OCI-LY7 (cell line): ENCODE data around the gene PRKG1.
"Not testable (repeated sequence)": the region's sequence is repeated elsewhere in the genome, so short reads cannot be mapped to it uniquely, and the experiment has no call there.

Experiments used
- EZH2phosphoT487 ChIP-seq: fragments of 200-600 bp; sonication (generic); IDR thresholded peaks from 2 replicates; pipeline ENCODE4 v1.6.1; 2018; ENCODE audit warnings: low read depth, borderline replicate concordance, mild to moderate bottlenecking, mixed run types, antibody characterized with exemption, low read length, moderate library complexity, mixed read lengths
- TF ChIP-seq, protein P1 (sequence below): fragments of 200-600 bp; sonication (generic); conservative IDR thresholded peaks from 2 replicates; pipeline ENCODE4 v1.5.1; 2014; ENCODE audit warnings: mild to moderate bottlenecking, antibody characterized with exemption, low read length, moderate library complexity, mixed read lengths

DNA sequence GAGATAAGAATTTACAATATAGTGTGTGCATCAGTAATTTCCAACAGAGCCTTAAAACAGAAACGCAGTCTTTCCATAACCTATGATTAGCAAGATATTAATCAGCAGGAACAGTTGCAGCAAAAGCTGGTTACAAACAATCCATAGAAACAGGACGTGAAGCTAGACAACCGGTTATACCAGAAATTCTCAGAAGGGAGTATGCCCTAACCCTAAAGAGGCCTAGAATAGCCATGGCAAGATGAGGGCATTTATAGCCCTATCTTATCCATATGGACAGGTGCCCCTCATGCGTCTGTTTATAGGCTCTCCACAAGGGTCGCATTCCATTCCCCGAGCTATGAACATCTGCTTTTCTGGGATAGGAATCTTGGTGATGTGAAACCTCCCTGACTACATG, 506.9 kb downstream of the PRKG1 start:
- not testable (repeated sequence) for TF ChIP-seq EZH2phosphoT487
- TF ChIP-seq, protein P1, sequence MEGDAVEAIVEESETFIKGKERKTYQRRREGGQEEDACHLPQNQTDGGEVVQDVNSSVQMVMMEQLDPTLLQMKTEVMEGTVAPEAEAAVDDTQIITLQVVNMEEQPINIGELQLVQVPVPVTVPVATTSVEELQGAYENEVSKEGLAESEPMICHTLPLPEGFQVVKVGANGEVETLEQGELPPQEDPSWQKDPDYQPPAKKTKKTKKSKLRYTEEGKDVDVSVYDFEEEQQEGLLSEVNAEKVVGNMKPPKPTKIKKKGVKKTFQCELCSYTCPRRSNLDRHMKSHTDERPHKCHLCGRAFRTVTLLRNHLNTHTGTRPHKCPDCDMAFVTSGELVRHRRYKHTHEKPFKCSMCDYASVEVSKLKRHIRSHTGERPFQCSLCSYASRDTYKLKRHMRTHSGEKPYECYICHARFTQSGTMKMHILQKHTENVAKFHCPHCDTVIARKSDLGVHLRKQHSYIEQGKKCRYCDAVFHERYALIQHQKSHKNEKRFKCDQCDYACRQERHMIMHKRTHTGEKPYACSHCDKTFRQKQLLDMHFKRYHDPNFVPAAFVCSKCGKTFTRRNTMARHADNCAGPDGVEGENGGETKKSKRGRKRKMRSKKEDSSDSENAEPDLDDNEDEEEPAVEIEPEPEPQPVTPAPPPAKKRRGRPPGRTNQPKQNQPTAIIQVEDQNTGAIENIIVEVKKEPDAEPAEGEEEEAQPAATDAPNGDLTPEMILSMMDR = not testable (repeated sequence)
